Activated CD4-positive, alpha-beta T cell treated with anti-CD3 and anti-CD28 coated beads for 1 hour (primary cell): ENCODE results near the gene BCL11B.
A peak's percentile ranks its signal among the peaks of the same experiment; 100 is the strongest.

ENCODE experiments used
- DNase-seq: peaks from one replicate; pipeline ENCODE4 v3.0.0-alpha.2; 2020

Gene BCL11B

GRCh38 chr14:99271951-99272631, at the start of gene BCL11B:
TSS of gene BCL11B (minus strand) at chr14:99272197. CDS start at chr14:99271218, 979 bp downstream.
- peak; percentile 85 for DNase-seq

GRCh38 chr14:99321236-99321925, 49.4 kb upstream of the BCL11B start:
- no peak for DNase-seq

GRCh38 chr14:99320621-99321235, 48.7 kb upstream of the BCL11B start:
- DNase-seq: no peak

GRCh38 chr14:99320105-99320572, 48.1 kb upstream of the BCL11B start:
- peak; percentile 44 for DNase-seq

- no peak for DNase-seq
These were observed 46.9 kb upstream of the BCL11B start for GRCh38 chr14:99318959-99319295.

- no peak for DNase-seq
These were observed 46.3 kb upstream of the BCL11B start for GRCh38 chr14:99318091-99318958.

GRCh38 chr14:99317231-99318090, 45.5 kb upstream of the BCL11B start:
- no peak for DNase-seq

GRCh38 chr14:99316281-99317163, 44.5 kb upstream of the BCL11B start:
- no peak for DNase-seq

GRCh38 chr14:99315197-99315596, 43.2 kb upstream of the BCL11B start:
- no peak for DNase-seq

GRCh38 chr14:99314623-99315022, 42.6 kb upstream of the BCL11B start:
- no peak for DNase-seq

GRCh38 chr14:99313234-99313633, 41.2 kb upstream of the BCL11B start:
- DNase-seq: no peak

- no peak for DNase-seq
These were observed 40.1 kb upstream of the BCL11B start for GRCh38 chr14:99312106-99312505.

- DNase-seq: no peak
These were observed 37.3 kb upstream of the BCL11B start for GRCh38 chr14:99309220-99309766.

GRCh38 chr14:99304208-99304607, 32.2 kb upstream of the BCL11B start:
- no peak for DNase-seq

- no peak for DNase-seq
These were observed 28.2 kb upstream of the BCL11B start for GRCh38 chr14:99300190-99300589.

- no peak for DNase-seq
These were observed 24.5 kb upstream of the BCL11B start for GRCh38 chr14:99296517-99296916.

GRCh38 chr14:99289394-99290189, 17.6 kb upstream of the BCL11B start:
- no peak for DNase-seq

GRCh38 chr14:99288948-99289347, 17.0 kb upstream of the BCL11B start:
- DNase-seq: no peak

- no peak for DNase-seq
These were observed 15.4 kb upstream of the BCL11B start for GRCh38 chr14:99287269-99287942.
